ENCODE measurements around the gene TEX101. TPM values are rescaled to one million over a fixed set of nuclear protein-coding genes. Genes with fewer than 3 reads are reported as not detected.
"Not testable (repeated sequence)": the region's sequence is repeated elsewhere in the genome, so short reads cannot be mapped to it uniquely, and the experiment has no call there.

The TEX101 gene
- polyA plus RNA-seq, 3 donors = 0.16 TPM; not detected in 2

GRCh38 chr19:43441716-43442115 lies 27.0 kb downstream of the TEX101 start:
- Mint-ChIP-seq H3K27ac (peak overlapping the region in 4 of 7 donors; percentile 62 to 75 (median 74)), H3K27me3 (ENCODE audit: low read depth in 3 of 3) (peaks cover 6 to 16% (median 12%) of the 10 kb centered on the region in 3 donors), H3K9me3 (peaks cover 0 to 3% (median 0%) of the 10 kb centered on the region in 7 donors), H3K4me3 (no peak overlapping the region), H3K4me1 (peaks cover 37% of the 10 kb centered on the region), H3K36me3 (no peaks in the 10 kb centered on the region)
- Histone ChIP-seq H3K9me3 (replicated peaks in 1 of 2; ENCODE audit: control insufficient read depth in 1 of 2, insufficient read depth in 1 of 2, low read length in 2 of 2) (no peaks in the 10 kb centered on the region), H3K79me2 (ENCODE audit: insufficient read depth, low read length) (no peaks in the 10 kb centered on the region), H3K27me3 (ENCODE audit: control insufficient read depth in 2 of 2, insufficient read depth in 2 of 2, low read length in 2 of 2) (no peaks in the 10 kb centered on the region), H3K4me2 (replicated peaks; ENCODE audit: extremely low read depth, low read length, poor library complexity, severe bottlenecking) (no peak overlapping the region), H3K4me1 (ENCODE audit: control insufficient read depth in 1 of 2, insufficient read depth in 2 of 2, low read length in 2 of 2) (peaks cover 48 to 51% of the 10 kb centered on the region in 2 donors), H4K20me1 (ENCODE audit: insufficient read depth, low read length) (no peaks in the 10 kb centered on the region), H3K4me3 (replicated peaks in 1 of 3; ENCODE audit: low read depth in 2 of 3, low read length in 3 of 3) (no peak overlapping the region), H3K9ac (ENCODE audit: insufficient read depth, low read length, poor library complexity, severe bottlenecking) (no peak overlapping the region), H3K36me3 (replicated peaks in 1 of 2; ENCODE audit: control insufficient read depth in 1 of 2, insufficient read depth in 2 of 2, low read length in 2 of 2) (no peaks in the 10 kb centered on the region), H2AFZ (ENCODE audit: insufficient read depth, low read depth, low read length, poor library complexity, severe bottlenecking) (no peak overlapping the region), H3K27ac (ENCODE audit: low read depth in 1 of 2, low read length in 2 of 2) (no peak overlapping the region)
- no peak for TF ChIP-seq CTCF (IDR thresholded peaks at IDR 0.05)
- intact Hi-C loops (cut with micrococcal nuclease) = no loop called here
- DNase-seq = peak; percentile 37 to 63 (median 62)
- WGBS (ENCODE audit: insufficient coverage) = no CpG with 5 or more reads among the region's 3 CpGs

GRCh38 chr19:43444091-43444490 lies 29.4 kb downstream of the TEX101 start:
- H3K9me3 ChIP-seq (replicated peaks in 1 of 2; ENCODE audit: control insufficient read depth in 1 of 2, insufficient read depth in 1 of 2, low read length in 2 of 2); intact Hi-C loops (cut with micrococcal nuclease); DNase-seq; H3K9me3 Mint-ChIP-seq; H3K27me3 ChIP-seq (ENCODE audit: control insufficient read depth in 2 of 2, insufficient read depth in 2 of 2, low read length in 2 of 2); H3K27ac ChIP-seq (ENCODE audit: low read depth in 1 of 2, low read length in 2 of 2); H3K79me2 ChIP-seq (ENCODE audit: insufficient read depth, low read length); H2AFZ ChIP-seq (ENCODE audit: insufficient read depth, low read depth, low read length, poor library complexity, severe bottlenecking); H3K4me2 ChIP-seq (replicated peaks; ENCODE audit: extremely low read depth, low read length, poor library complexity, severe bottlenecking); H3K36me3 Mint-ChIP-seq; H3K36me3 ChIP-seq (replicated peaks in 1 of 2; ENCODE audit: control insufficient read depth in 1 of 2, insufficient read depth in 2 of 2, low read length in 2 of 2); H3K4me3 ChIP-seq (replicated peaks in 1 of 3; ENCODE audit: low read depth in 2 of 3, low read length in 3 of 3); H4K20me1 ChIP-seq (ENCODE audit: insufficient read depth, low read length); H3K9ac ChIP-seq (ENCODE audit: insufficient read depth, low read length, poor library complexity, severe bottlenecking); H3K4me3 Mint-ChIP-seq: not testable (repeated sequence)
- peak overlapping the region in 1 of 7 donors; percentile 42 for H3K27ac Mint-ChIP-seq
- peaks cover 31% of the 10 kb centered on the region for H3K4me1 Mint-ChIP-seq
- H3K27me3 Mint-ChIP-seq (ENCODE audit: low read depth in 3 of 3) = peaks cover 8 to 16% (median 12%) of the 10 kb centered on the region in 3 donors
- WGBS (ENCODE audit: insufficient coverage) = 100% methylated on average over 6 of the region's 9 CpGs
- peaks cover 40 to 41% of the 10 kb centered on the region in 2 donors for H3K4me1 ChIP-seq (ENCODE audit: control insufficient read depth in 1 of 2, insufficient read depth in 2 of 2, low read length in 2 of 2)

Data from CD14-positive monocyte (primary cell).